Renal cortical epithelial cell (primary cell): ENCODE measurements around the gene INPP4B. TPM values are rescaled to one million over a fixed set of nuclear protein-coding genes. Genes with fewer than 3 reads are reported as not detected.
"Not testable (repeated sequence)": the region's sequence is repeated elsewhere in the genome, so short reads cannot be mapped to it uniquely, and the experiment has no call there.

Experiments used
- DNase-seq: peaks from one replicate; pipeline ENCODE4 v3.0.0-alpha.2; 2011; ENCODE audit warnings: low read depth
- total RNA-seq: library from RNA; depleted of rRNA; stranded (reverse); fragments of >200 nt; gene quantifications from 2 replicates; pipeline ENCODE4 v1.2.3, GENCODE V29; 2014

INPP4B gene
- total RNA-seq, 1 donor from 2014 or later, result 16.6 TPM

GRCh38 chr4:142683997-142684396 is 162.1 kb downstream of the INPP4B start:
- no peak for DNase-seq

GRCh38 chr4:142683503-142683902 is 162.6 kb downstream of the INPP4B start:
- no peak for DNase-seq

- no peak for DNase-seq
Measured at GRCh38 chr4:142671516-142671915, 174.6 kb downstream of the INPP4B start.

- no peak for DNase-seq
Measured at GRCh38 chr4:142663828-142664227, 182.3 kb downstream of the INPP4B start.

- DNase-seq, result no peak
Measured at GRCh38 chr4:142660728-142661127, 185.4 kb downstream of the INPP4B start.

GRCh38 chr4:142656178-142656577 is 189.9 kb downstream of the INPP4B start:
- no peak for DNase-seq

- no peak for DNase-seq
Measured at GRCh38 chr4:142648378-142648777, 197.7 kb downstream of the INPP4B start.

GRCh38 chr4:142645475-142646108 is 200.5 kb downstream of the INPP4B start:
- no peak for DNase-seq

GRCh38 chr4:142644628-142645027 is 201.5 kb downstream of the INPP4B start:
- not testable (repeated sequence) for DNase-seq

GRCh38 chr4:142637614-142638013 is 208.5 kb downstream of the INPP4B start:
- DNase-seq, result no peak

- no peak for DNase-seq
Measured at GRCh38 chr4:142631836-142632235, 214.3 kb downstream of the INPP4B start.

GRCh38 chr4:142615324-142615665 is 230.8 kb downstream of the INPP4B start:
- peak; percentile 35 for DNase-seq

- DNase-seq, result no peak
Measured at GRCh38 chr4:142614621-142615323, 231.3 kb downstream of the INPP4B start.

- DNase-seq, result peak; percentile 33
Measured at GRCh38 chr4:142607976-142608375, 238.1 kb downstream of the INPP4B start.

GRCh38 chr4:142600952-142601351 is 245.1 kb downstream of the INPP4B start:
- peak; percentile 2 for DNase-seq

GRCh38 chr4:142598132-142598531 is 248.0 kb downstream of the INPP4B start:
- no peak for DNase-seq

- no peak for DNase-seq
Measured at GRCh38 chr4:142596595-142596994, 249.5 kb downstream of the INPP4B start.

GRCh38 chr4:142596121-142596520 is 250.0 kb downstream of the INPP4B start:
- no peak for DNase-seq

- peak; percentile 14 for DNase-seq
Measured at GRCh38 chr4:142595222-142595871, 250.8 kb downstream of the INPP4B start.

- DNase-seq, result no peak
Measured at GRCh38 chr4:142585411-142585810, 260.7 kb downstream of the INPP4B start.

GRCh38 chr4:142583708-142584107 is 262.4 kb downstream of the INPP4B start:
- no peak for DNase-seq

GRCh38 chr4:142582340-142582739 is 263.8 kb downstream of the INPP4B start:
- DNase-seq, result no peak

GRCh38 chr4:142581881-142582280 is 264.2 kb downstream of the INPP4B start:
- no peak for DNase-seq
